HG02588 (cell line): ENCODE results near the gene EDA.

Experiments used
- ATAC-seq: cut with Tn5 transposase; IDR thresholded peaks from one replicate; pipeline ENCODE4 v1.9.1; 2021; ENCODE audit warnings: mild to moderate bottlenecking, moderate library complexity; ENCODE audit not compliant: unreplicated experiment

EDA gene

GRCh38 chrX:70054391-70054790 is 438.5 kb downstream of the EDA start:
- ATAC-seq = no peak

- ATAC-seq = no peak
Measured at GRCh38 chrX:70062076-70062475, 446.2 kb downstream of the EDA start, which contains the start of gene OTUD6A. OTUD6A (plus strand) TSS chrX:70062457; CDS start chrX:70062525, 68 bp downstream.

DNA sequence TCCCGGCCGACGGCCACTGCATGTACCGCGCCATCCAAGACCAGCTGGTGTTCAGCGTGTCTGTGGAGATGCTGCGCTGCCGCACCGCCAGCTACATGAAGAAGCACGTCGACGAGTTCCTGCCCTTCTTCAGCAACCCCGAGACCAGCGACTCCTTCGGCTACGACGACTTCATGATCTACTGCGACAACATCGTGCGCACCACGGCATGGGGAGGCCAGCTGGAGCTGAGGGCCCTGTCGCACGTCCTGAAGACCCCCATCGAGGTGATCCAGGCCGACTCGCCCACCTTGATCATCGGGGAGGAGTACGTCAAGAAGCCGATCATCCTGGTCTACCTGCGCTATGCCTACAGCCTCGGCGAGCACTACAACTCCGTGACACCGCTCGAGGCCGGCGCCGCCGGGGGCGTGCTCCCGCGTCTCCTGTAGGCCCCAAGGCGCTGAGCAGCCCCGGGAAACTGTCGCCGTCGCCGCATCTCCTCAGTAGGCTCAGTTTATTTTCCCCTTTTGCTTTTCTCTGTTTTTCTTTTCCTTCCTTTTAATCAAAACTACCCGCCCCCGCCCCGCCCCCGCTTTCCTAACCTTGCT is 447.1 kb downstream of the EDA start:
- ATAC-seq = no peak

DNA sequence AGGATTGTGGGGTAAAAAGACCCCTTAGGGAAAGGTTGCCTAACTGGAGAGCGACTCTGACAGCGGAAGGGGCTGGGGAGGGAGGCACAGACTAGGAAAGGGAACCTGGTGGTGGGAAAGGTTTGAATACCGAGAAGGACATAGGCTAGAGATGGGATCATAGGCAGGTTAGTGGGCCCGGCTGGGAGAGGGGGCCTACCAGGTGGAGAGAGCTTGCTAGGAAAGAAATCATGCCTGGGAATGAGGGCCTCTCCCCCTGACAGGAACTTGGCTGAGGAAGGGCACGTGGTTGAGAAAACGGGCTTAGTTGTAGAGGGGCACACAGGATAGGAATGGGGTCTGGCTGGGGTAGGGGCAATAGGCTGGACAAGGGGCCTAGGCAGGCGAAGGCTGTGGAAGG is 450.7 kb downstream of the EDA start:
- ATAC-seq = no peak

GRCh38 chrX:70079297-70079696 is 463.4 kb downstream of the EDA start:
- ATAC-seq = no peak

- no peak for ATAC-seq
Measured at GRCh38 chrX:70079870-70080269, 464.0 kb downstream of the EDA start.

- no peak for ATAC-seq
Measured at GRCh38 chrX:70082723-70083122, 466.8 kb downstream of the EDA start.

- no peak for ATAC-seq
Measured at GRCh38 chrX:70084592-70085240, 468.8 kb downstream of the EDA start.

DNA sequence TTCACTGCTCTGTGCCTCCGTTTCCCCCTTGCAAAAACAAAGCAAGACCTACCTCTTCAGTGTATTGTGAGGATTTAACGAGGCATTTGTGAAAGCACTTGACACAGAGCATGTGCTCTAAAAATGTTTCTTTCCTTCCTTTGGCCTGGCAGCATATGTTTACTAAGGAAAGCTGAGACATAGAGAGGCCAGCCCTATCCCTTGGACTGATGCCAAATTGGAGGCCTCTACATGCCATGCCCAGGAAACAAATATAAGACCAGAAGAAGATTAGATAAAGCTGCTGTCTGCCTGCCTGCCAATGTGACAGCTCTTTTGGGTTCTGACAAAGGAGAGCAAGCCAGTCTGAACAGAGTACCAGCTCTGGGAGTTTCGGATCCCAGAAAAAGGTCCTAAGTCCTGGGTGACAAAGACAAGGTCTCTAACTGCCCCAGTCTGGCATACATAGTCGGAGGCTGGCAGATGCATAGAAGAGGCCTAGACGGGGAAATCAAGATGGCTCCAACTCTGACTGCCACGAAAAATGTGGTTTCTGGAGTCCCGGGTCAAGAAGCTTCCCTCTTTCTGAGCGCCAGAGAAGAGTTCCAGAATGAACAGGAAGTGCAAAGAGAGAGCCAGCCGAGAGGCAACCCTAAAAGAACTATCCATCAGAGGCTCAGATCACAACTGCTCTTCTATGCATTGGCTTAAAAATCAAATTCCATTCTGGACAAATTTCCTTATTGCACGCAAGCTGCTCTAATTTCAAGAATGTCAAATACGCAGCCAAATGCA is 472.1 kb downstream of the EDA start:
- ATAC-seq = no peak

- no peak for ATAC-seq
Measured at GRCh38 chrX:70088751-70089150, 472.8 kb downstream of the EDA start.
